Neural cell (in vitro differentiated cells): ENCODE data around the gene SPATA2L. TPM values are rescaled to one million over a fixed set of nuclear protein-coding genes. Genes with fewer than 3 reads are reported as not detected.

ENCODE experiments used
- H2AFZ ChIP-seq: fragments of 200-600, 300-800 bp; sonication (generic), shearing (Covaris generic); 2 replicates; pipeline ENCODE4 v1.6.0; 2014; ENCODE audit warnings: low read depth, mild to moderate bottlenecking, antibody characterized with exemption, low read length, moderate library complexity
- H3F3A ChIP-seq: fragments of 200-600 bp; shearing (Covaris generic); 2 replicates; pipeline ENCODE4 v1.6.1; 2016; ENCODE audit warnings: mild to moderate bottlenecking, moderate library complexity, mixed read lengths, antibody characterized with exemption, low read length; ENCODE audit not compliant: insufficient read depth, poor library complexity, severe bottlenecking
- H3K27ac ChIP-seq: fragments of 200-600, 300-800 bp; sonication (generic), shearing (Covaris generic); 2 replicates; pipeline ENCODE4 v1.5.1; 2014; ENCODE audit warnings: mild to moderate bottlenecking, low read length, moderate library complexity
- H3K27me3 ChIP-seq: fragments of 300-800, 200-600 bp; sonication (generic), shearing (Covaris generic); 2 replicates; pipeline ENCODE4 v1.6.0; 2014; ENCODE audit warnings: mild to moderate bottlenecking, low read depth, low read length, moderate library complexity; ENCODE audit not compliant: insufficient read depth
- H3K36me3 ChIP-seq: fragments of 300-800, 200-600 bp; sonication (generic), shearing (Covaris generic); 2 replicates; pipeline ENCODE4 v1.5.1; 2014; ENCODE audit warnings: mild to moderate bottlenecking, antibody characterized with exemption, low read length, moderate library complexity; ENCODE audit not compliant: insufficient read depth
- H3K4me2 ChIP-seq: fragments of 300-800, 200-600 bp; sonication (generic), shearing (Covaris generic); 2 replicates; pipeline ENCODE4 v1.6.0; 2014; ENCODE audit warnings: mild to moderate bottlenecking, low read length
- H3K4me3 ChIP-seq: fragments of 300-800, 200-600 bp; sonication (generic), shearing (Covaris generic); 2 replicates; pipeline ENCODE4 v1.5.1; 2014; ENCODE audit warnings: mild to moderate bottlenecking, low read length, moderate library complexity
- H3K79me2 ChIP-seq: fragments of 200-600 bp; shearing (Covaris generic); replicated peaks from 2 replicates; pipeline ENCODE4 v1.6.0; 2014; ENCODE audit warnings: mild to moderate bottlenecking, low read length, moderate library complexity; ENCODE audit not compliant: insufficient read depth
- H3K9ac ChIP-seq: fragments of 300-800, 200-600 bp; sonication (generic), shearing (Covaris generic); 2 replicates; pipeline ENCODE4 v1.6.1; 2016; ENCODE audit warnings: mild to moderate bottlenecking, low read length, mixed read lengths
- H3K9me2 ChIP-seq: fragments of 200-600 bp; shearing (Covaris generic); 2 replicates; pipeline ENCODE4 v1.6.1; 2016; ENCODE audit warnings: mild to moderate bottlenecking, low read length, mixed read lengths; ENCODE audit not compliant: insufficient read depth
- H3K9me3 ChIP-seq: fragments of 200-600, 300-800 bp; sonication (generic), shearing (Covaris generic); 2 replicates; pipeline ENCODE4 v1.6.1; 2016; ENCODE audit warnings: mild to moderate bottlenecking, mixed run types, low read length, moderate library complexity, mixed read lengths
- H4K20me1 ChIP-seq: fragments of 200-600 bp; shearing (Covaris generic); 2 replicates; pipeline ENCODE4 v1.6.1; 2016; ENCODE audit warnings: mild to moderate bottlenecking, mixed run types; ENCODE audit not compliant: insufficient read depth
- CTCF ChIP-seq: fragments of 450-650 bp; IDR thresholded peaks from 2 replicates; pipeline ENCODE4 v1.5.1; 2014; ENCODE audit warnings: antibody characterized with exemption, mild to moderate bottlenecking, moderate library complexity; ENCODE audit not compliant: poor library complexity, severe bottlenecking
- EP300 ChIP-seq: fragments of 450-650 bp; conservative IDR thresholded peaks from 2 replicates; pipeline ENCODE4 v1.6.1; 2014; ENCODE audit warnings: antibody characterized with exemption, mild to moderate bottlenecking, moderate library complexity; ENCODE audit not compliant: poor library complexity, severe bottlenecking
- EZH2 ChIP-seq: fragments of 200-600, 300-800 bp; shearing (Covaris generic), sonication (generic); IDR thresholded peaks from 2 replicates; pipeline ENCODE4 v1.6.1; 2014; ENCODE audit warnings: antibody characterized with exemption, low read length, borderline replicate concordance, mild to moderate bottlenecking; ENCODE audit not compliant: insufficient read depth, poor library complexity, severe bottlenecking
- MXI1 ChIP-seq: fragments of 450-650 bp; conservative IDR thresholded peaks from 2 replicates; pipeline ENCODE4 v1.6.1; 2014; ENCODE audit warnings: antibody characterized with exemption, mild to moderate bottlenecking; ENCODE audit not compliant: poor library complexity, severe bottlenecking
- POLR2AphosphoS5 ChIP-seq: IDR thresholded peaks from 2 replicates; pipeline ENCODE4 v1.6.1; 2012
- RAD21 ChIP-seq: fragments of 450-650 bp; conservative IDR thresholded peaks from 2 replicates; pipeline ENCODE4 v1.6.1; 2014; ENCODE audit warnings: antibody characterized with exemption, mild to moderate bottlenecking, moderate library complexity
- REST ChIP-seq: IDR thresholded peaks from 2 replicates; pipeline ENCODE4 v1.6.1; 2012; ENCODE audit warnings: borderline replicate concordance
- SMC3 ChIP-seq: fragments of 450-650 bp; conservative IDR thresholded peaks from 2 replicates; pipeline ENCODE4 v1.6.1; 2014; ENCODE audit warnings: antibody characterized with exemption, mild to moderate bottlenecking, moderate library complexity; ENCODE audit not compliant: poor library complexity
- TAF1 ChIP-seq: IDR thresholded peaks from 2 replicates; pipeline ENCODE4 v1.6.1; 2012; ENCODE audit warnings: low read depth
- polyA plus RNA-seq: library from polyadenylated mRNA; depleted of rRNA; stranded (reverse); fragments of >200 nt; gene quantifications from 2 replicates; pipeline ENCODE4 v1.2.3, GENCODE V29; 2014

The SPATA2L gene
- polyA plus RNA-seq, 1 donor from 2014 or later, result 39.1 TPM

- Histone ChIP-seq H2AFZ (no peak overlapping the region), H3K79me2 (no peaks in the 10 kb centered on the region), H3K9ac (no peak overlapping the region), H3K4me3 (no peak overlapping the region), H3K9me2 (no peaks in the 10 kb centered on the region), H3K4me2 (no peak overlapping the region), H3K27ac (no peak overlapping the region), H3F3A (no peaks in the 10 kb centered on the region), H3K36me3 (no peaks in the 10 kb centered on the region), H4K20me1 (no peaks in the 10 kb centered on the region), H3K27me3 (no peaks in the 10 kb centered on the region), H3K9me3 (no peaks in the 10 kb centered on the region)
- TF ChIP-seq EZH2 (no peak), REST (no peak), POLR2AphosphoS5 (peak; percentile 4), MXI1 (no peak)
Measured at GRCh38 chr16:89696670-89697128, 4.8 kb downstream of the SPATA2L start.

- Histone ChIP-seq H3K27me3 (no peaks in the 10 kb centered on the region), H3K9me2 (no peaks in the 10 kb centered on the region), H3K79me2 (no peaks in the 10 kb centered on the region), H3K36me3 (no peaks in the 10 kb centered on the region), H3K27ac (no peak overlapping the region), H3K9ac (no peak overlapping the region), H2AFZ (no peak overlapping the region), H3K9me3 (no peaks in the 10 kb centered on the region), H3F3A (no peaks in the 10 kb centered on the region), H3K4me3 (no peak overlapping the region), H4K20me1 (no peaks in the 10 kb centered on the region), H3K4me2 (no peak overlapping the region)
- no peak for TF ChIP-seq EP300
- no peak for TF ChIP-seq REST
- no peak for TF ChIP-seq MXI1
- no peak for TF ChIP-seq CTCF
- no peak for TF ChIP-seq EZH2
- no peak for TF ChIP-seq SMC3
- no peak for TF ChIP-seq RAD21
- no peak for TF ChIP-seq TAF1
- no peak for TF ChIP-seq POLR2AphosphoS5
Measured at GRCh38 chr16:89695875-89696669, 5.4 kb downstream of the SPATA2L start.
